ENCODE measurements around the gene PRKACA.

DNA sequence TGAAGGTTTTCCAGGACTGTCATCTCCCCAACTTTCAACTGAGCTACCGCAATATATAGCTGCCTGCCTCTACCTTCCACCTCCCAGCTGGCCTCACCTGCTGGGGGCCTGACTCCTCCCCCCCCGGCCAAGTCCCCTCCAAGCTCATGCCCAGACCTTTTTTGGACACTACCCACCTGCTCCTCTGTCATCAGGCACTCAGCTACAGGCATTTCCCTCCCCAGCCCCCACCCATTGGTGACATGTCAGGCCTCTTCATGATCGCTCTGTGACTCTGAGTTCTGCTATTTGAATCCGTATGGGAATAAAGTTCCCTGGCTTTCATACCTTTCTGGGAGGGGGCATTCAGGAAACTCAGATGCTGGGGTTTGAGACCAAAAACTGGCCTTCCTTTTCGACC is 1.8 kb downstream of the PRKACA start:
- no peak for TF ChIP-seq POLR2A (IDR thresholded peaks at IDR 0.05)
- TF ChIP-seq, protein P1, sequence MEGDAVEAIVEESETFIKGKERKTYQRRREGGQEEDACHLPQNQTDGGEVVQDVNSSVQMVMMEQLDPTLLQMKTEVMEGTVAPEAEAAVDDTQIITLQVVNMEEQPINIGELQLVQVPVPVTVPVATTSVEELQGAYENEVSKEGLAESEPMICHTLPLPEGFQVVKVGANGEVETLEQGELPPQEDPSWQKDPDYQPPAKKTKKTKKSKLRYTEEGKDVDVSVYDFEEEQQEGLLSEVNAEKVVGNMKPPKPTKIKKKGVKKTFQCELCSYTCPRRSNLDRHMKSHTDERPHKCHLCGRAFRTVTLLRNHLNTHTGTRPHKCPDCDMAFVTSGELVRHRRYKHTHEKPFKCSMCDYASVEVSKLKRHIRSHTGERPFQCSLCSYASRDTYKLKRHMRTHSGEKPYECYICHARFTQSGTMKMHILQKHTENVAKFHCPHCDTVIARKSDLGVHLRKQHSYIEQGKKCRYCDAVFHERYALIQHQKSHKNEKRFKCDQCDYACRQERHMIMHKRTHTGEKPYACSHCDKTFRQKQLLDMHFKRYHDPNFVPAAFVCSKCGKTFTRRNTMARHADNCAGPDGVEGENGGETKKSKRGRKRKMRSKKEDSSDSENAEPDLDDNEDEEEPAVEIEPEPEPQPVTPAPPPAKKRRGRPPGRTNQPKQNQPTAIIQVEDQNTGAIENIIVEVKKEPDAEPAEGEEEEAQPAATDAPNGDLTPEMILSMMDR (IDR thresholded peaks at IDR 0.05): no peak
- TF ChIP-seq EP300 (IDR thresholded peaks at IDR 0.05; ENCODE audit: low read depth): no peak
